ENCODE data around the gene HOXA3.

GRCh38 chr7:27148756-27149641 lies 3.4 kb downstream of the HOXA3 start:
- TF ChIP-seq MAX (IDR thresholded peaks at IDR 0.05; ENCODE audit: low read depth) (no peak), FOSL2 (IDR thresholded peaks at IDR 0.05; ENCODE audit: borderline replicate concordance, low read depth) (no peak), TAF1 (IDR thresholded peaks at IDR 0.05; ENCODE audit: borderline replicate concordance, low read depth, low read length) (no peak), POLR2AphosphoS5 (IDR thresholded peaks at IDR 0.05; ENCODE audit: low read depth, low read length) (no peak), CTCF (IDR thresholded peaks at IDR 0.05) (no peak), MXI1 (IDR thresholded peaks at IDR 0.05; ENCODE audit: low read depth, low read length) (no peak), ELF1 (IDR thresholded peaks at IDR 0.05) (no peak), YY1 (IDR thresholded peaks at IDR 0.05; ENCODE audit: low read depth) (no peak), USF2 (IDR thresholded peaks at IDR 0.05; ENCODE audit: borderline replicate concordance, low read depth, low read length) (no peak), FOXM1 (IDR thresholded peaks at IDR 0.05; ENCODE audit: low read depth) (no peak)
